Brain microvascular endothelial cell (primary cell): Measurements from ENCODE around the gene RTBDN.
A peak's percentile ranks its signal among the peaks of the same experiment; 100 is the strongest.

Experiments used
- DNase-seq: peaks from one replicate; pipeline ENCODE4 v3.0.0-alpha.2; 2020
- H3K27ac ChIP-seq: fragments of 250-450 bp; sonication (Bioruptor Pico); 2 replicates; pipeline ENCODE4 v1.5.1; 2020; ENCODE audit warnings: mild to moderate bottlenecking, moderate library complexity
- H3K27me3 ChIP-seq: fragments of 250-450 bp; sonication (Bioruptor Pico); replicated peaks from 2 replicates; pipeline ENCODE4 v1.5.1; 2020; ENCODE audit warnings: mild to moderate bottlenecking
- H3K36me3 ChIP-seq: fragments of 250-450 bp; sonication (Bioruptor Pico); replicated peaks from 2 replicates; pipeline ENCODE4 v1.5.1; 2020; ENCODE audit warnings: mild to moderate bottlenecking
- H3K4me3 ChIP-seq: 2 replicates; pipeline ENCODE4 v1.5.1; 2011; ENCODE audit warnings: low read depth, mild to moderate bottlenecking, control low read depth, low read length, moderate library complexity
- in situ Hi-C: cut with HindIII; loops from 2 replicates; pipeline ENCODE4 v1.10.0; 2017; ENCODE audit warnings: low sequenced_read_pairs, low pct_ligation_motif_present
- TF ChIP-seq, protein P1 (sequence below): IDR thresholded peaks from 2 replicates; pipeline ENCODE4 v1.5.1; 2011; ENCODE audit warnings: low read depth, mild to moderate bottlenecking, moderate library complexity, low read length, control low read depth, inconsistent platforms; ENCODE audit errors: missing control alignments

The RTBDN gene

DNA sequence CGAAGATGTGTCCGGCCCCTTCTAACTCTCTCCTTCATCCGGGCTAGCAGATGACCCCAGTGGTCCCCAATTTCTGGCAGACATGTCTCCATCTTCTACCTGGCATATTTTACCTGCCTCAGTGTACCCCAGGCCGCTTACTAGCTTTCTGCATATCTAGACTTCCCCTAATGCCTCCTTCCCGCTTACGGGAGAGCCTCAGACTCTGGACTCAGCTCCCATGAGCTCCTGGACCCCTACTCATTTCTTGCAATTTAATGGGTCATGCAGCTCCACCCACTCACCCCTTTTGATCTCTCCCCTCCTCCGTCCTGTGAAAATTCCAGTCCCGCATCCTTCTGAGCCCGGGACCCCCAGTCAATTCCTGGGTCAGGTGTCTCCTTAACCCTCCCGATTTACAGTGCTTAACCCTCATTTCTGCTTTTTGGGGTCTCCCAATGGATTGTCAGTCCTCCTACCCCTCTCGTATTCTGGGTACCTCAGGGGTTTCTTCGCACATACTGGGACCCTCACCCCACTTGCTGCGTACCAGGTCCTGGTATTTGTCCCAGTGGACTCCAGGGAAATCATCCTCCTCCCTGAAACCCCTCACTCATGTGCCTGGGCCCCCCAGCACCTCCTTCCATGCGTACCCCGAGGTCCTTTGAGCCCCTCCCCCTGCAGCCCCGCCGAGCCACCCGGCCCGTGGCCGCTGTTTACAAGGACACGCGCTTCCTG is 43.6 kb downstream of the RTBDN start:
- peak overlapping the region; percentile 98 for H3K4me3 ChIP-seq
- H3K27me3 ChIP-seq, result no peaks in the 10 kb centered on the region
- TF ChIP-seq, protein P1, sequence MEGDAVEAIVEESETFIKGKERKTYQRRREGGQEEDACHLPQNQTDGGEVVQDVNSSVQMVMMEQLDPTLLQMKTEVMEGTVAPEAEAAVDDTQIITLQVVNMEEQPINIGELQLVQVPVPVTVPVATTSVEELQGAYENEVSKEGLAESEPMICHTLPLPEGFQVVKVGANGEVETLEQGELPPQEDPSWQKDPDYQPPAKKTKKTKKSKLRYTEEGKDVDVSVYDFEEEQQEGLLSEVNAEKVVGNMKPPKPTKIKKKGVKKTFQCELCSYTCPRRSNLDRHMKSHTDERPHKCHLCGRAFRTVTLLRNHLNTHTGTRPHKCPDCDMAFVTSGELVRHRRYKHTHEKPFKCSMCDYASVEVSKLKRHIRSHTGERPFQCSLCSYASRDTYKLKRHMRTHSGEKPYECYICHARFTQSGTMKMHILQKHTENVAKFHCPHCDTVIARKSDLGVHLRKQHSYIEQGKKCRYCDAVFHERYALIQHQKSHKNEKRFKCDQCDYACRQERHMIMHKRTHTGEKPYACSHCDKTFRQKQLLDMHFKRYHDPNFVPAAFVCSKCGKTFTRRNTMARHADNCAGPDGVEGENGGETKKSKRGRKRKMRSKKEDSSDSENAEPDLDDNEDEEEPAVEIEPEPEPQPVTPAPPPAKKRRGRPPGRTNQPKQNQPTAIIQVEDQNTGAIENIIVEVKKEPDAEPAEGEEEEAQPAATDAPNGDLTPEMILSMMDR, result no peak
- H3K36me3 ChIP-seq, result peaks cover 2% of the 10 kb centered on the region
- in situ Hi-C loops, result no loop called here
- no peak for DNase-seq
- peak overlapping the region; percentile 89 for H3K27ac ChIP-seq

DNA sequence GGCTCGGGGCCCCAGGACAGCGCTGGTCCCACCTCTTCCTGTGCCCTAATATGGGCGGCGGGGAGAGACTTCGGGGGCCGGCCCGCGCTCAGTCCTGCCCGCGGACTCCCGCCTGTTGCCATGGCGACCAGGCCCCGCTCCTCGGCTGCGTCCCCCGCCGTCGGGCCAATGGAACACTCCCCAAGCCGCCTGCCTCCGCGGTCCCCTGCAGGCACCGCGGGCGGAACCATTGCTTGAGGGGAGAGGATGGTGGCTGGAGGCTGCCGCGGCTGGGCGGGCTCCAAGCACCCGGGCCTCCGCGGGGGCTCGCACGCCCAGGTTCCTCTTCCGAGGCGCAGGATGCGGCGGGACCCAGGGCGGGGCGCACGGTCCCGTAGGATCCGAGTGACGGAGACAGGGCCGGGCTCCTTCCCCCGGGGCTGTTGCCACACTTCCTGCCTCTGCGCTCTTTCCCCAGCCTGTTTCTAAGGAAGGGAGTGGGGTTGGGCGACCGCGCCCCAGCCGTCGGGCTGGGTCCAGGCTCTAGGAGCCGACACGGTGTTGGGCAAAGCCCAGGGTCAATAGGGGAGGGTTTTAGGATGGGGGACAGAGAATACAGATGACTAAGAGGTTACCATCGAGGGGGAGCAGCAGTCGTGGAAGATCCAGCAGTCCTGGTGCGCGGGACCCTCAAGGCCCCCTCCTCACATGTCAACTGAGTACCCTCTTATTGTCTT is 44.3 kb downstream of the RTBDN start:
- H3K4me3 ChIP-seq, result peak overlapping the region; percentile 98
- H3K27ac ChIP-seq, result peak overlapping the region; percentile 89
- in situ Hi-C loops, result no loop called here
- peak; percentile 93 for DNase-seq
- TF ChIP-seq, protein P1, result no peak
- H3K36me3 ChIP-seq, result peaks cover 2% of the 10 kb centered on the region
- no peaks in the 10 kb centered on the region for H3K27me3 ChIP-seq

DNA sequence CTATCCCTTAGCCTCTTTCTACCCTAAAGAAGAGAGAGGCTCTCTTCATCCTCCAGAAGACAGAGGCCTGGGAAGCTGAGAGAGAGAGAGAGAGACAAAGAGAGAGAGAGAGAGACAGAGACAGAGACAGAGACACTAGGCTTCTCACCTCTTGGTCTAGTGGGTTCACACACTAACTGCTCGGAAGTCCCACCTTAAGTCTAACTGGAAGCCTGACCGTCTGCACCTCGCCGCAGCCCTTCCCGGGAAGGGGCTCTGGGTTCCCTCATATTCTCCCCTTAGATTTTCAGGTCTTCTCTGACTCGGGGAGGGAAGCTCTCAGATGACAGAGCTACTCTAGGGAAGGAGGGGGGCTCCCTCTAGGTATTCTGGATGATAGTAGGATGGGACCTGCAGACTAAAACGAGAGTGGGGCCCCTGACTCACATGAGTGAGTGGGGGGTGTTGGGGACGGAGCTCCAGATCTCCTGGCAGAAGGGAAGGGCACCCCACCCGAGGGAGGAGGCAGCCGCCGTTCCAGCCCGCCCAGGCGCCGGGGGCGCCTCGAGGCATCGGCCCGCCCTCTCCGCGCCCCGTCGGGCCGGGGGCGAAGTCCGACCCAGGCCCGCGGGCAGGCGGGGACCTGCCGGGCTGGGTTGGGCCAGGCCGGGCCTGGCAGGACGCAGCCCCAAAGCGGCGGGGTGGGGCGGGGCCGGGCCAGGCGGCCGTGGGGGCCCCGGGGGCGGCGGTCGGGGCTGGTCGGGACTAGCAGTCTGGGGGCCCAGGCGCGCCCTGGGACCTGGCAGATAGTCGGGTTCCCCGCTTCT is 45.1 kb downstream of the RTBDN start:
- Histone ChIP-seq H3K27me3 (no peaks in the 10 kb centered on the region), H3K27ac (peak overlapping the region; percentile 89)

DNA sequence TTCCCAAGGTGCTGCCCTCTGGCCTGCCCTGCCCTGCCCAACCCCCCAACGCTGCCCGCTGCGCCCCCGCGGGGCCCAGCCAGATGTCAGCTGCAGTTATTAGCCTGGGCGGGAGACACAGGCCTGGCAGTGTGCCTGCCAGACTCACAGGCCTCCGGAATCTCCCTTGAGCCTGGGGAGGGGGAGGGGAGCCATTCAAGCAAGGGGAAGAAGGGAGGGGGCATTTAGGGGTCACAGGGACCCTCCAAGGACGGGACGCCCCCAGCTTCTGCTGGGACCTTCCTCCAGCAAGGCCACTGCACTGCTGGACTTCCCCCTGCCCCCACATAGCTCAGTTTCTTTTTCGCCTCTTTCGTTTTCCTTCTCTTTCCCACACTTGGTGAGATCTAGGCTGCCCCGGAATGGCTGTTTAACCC is 45.7 kb downstream of the RTBDN start:
- Histone ChIP-seq H3K27me3 (no peaks in the 10 kb centered on the region), H3K4me3 (peak overlapping the region; percentile 37), H3K27ac (peak overlapping the region; percentile 89), H3K36me3 (peaks cover 2% of the 10 kb centered on the region)
- in situ Hi-C loops, result no loop called here
- DNase-seq, result peak; percentile 67
- TF ChIP-seq, protein P1, result no peak

More for the DNA sequence above, 45.1 kb downstream of the RTBDN start:
- DNase-seq, result no peak
- TF ChIP-seq, protein P1, result no peak
- in situ Hi-C loops, result no loop called here
- H3K4me3 ChIP-seq, result peak overlapping the region; percentile 98
- H3K36me3 ChIP-seq, result peaks cover 2% of the 10 kb centered on the region

DNA sequence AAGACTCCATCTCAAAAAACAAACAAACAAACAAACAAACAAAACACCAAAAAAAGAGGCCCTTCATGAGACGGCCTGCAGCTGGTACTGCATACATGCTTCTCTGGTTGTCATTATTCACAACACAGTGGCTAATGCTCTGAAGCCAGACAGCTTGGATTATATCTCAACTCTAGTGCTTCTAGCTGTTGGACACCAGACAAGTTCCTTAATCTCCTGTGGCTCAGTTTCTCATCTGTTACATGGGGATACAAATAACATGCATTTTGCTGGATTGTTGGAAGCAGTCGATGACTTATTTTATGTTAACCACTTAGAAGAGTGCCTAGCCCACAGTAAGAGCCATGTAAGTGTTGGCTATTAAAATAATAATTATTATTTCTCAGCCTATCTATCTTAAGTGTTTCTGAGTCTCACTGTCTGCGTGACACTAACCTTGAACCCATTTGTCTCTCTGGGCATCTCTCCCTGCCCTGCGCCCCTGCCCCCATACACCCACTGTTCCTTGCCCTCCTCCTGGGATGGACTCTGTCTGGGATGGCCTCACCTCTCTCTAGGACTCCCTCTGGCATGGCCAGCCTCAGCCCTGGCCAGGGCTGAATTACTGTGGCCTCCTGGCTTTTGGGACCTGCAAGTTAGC is 46.2 kb downstream of the RTBDN start:
- in situ Hi-C loops, result no loop called here
- DNase-seq, result no peak
- TF ChIP-seq, protein P1, result no peak
- peak overlapping the region; percentile 89 for H3K27ac ChIP-seq
- H3K36me3 ChIP-seq, result peaks cover 2% of the 10 kb centered on the region
- H3K27me3 ChIP-seq, result no peaks in the 10 kb centered on the region
- H3K4me3 ChIP-seq, result no peak overlapping the region
